HG03439 (cell line): ENCODE data around the gene BTF3L4.
A peak's percentile ranks its signal among the peaks of the same experiment; 100 is the strongest.
"Not testable (repeated sequence)": the region's sequence is repeated elsewhere in the genome, so short reads cannot be mapped to it uniquely, and the experiment has no call there.

Experiments
- ATAC-seq: cut with Tn5 transposase; IDR thresholded peaks from one replicate; pipeline ENCODE4 v1.9.1; 2021; ENCODE audit warnings: mild to moderate bottlenecking, moderate library complexity; ENCODE audit not compliant: unreplicated experiment

The BTF3L4 gene

GRCh38 chr1:52055066-52055865 lies 829 bp upstream of the BTF3L4 start, which contains the start of gene TXNDC12:
Gene TXNDC12 (minus strand): TSS chr1:52055191. CDS start chr1:52055096, 95 bp downstream.
- ATAC-seq: peak; percentile 39

GRCh38 chr1:52055866-52056162 lies 281 bp upstream of the BTF3L4 start:
- ATAC-seq: no peak

- no peak for ATAC-seq
Measured at GRCh38 chr1:52056937-52057231, 789 bp downstream of the BTF3L4 start.

GRCh38 chr1:52057255-52057654 lies 1.2 kb downstream of the BTF3L4 start:
- no peak for ATAC-seq

GRCh38 chr1:52057876-52058415 lies 1.9 kb downstream of the BTF3L4 start:
- no peak for ATAC-seq

- no peak for ATAC-seq
Measured at GRCh38 chr1:52059321-52059720, 3.2 kb downstream of the BTF3L4 start.

- no peak for ATAC-seq
Measured at GRCh38 chr1:52059888-52060287, 3.8 kb downstream of the BTF3L4 start.

GRCh38 chr1:52060822-52061221 lies 4.7 kb downstream of the BTF3L4 start:
- no peak for ATAC-seq

- ATAC-seq: no peak
Measured at GRCh38 chr1:52063192-52063591, 7.1 kb downstream of the BTF3L4 start.

GRCh38 chr1:52070704-52071103 lies 14.6 kb downstream of the BTF3L4 start:
- ATAC-seq: no peak

- ATAC-seq: no peak
Measured at GRCh38 chr1:52072291-52072690, 16.2 kb downstream of the BTF3L4 start.

GRCh38 chr1:52077277-52077676 lies 21.2 kb downstream of the BTF3L4 start:
- ATAC-seq: not testable (repeated sequence)

GRCh38 chr1:52080014-52080415 lies 23.9 kb downstream of the BTF3L4 start:
- no peak for ATAC-seq

- not testable (repeated sequence) for ATAC-seq
Measured at GRCh38 chr1:52087892-52088291, 31.8 kb downstream of the BTF3L4 start.

GRCh38 chr1:52094300-52094699 lies 38.2 kb downstream of the BTF3L4 start:
- not testable (repeated sequence) for ATAC-seq

- ATAC-seq: no peak
Measured at GRCh38 chr1:52096216-52096615, 40.1 kb downstream of the BTF3L4 start.

GRCh38 chr1:52098139-52098871 lies 42.2 kb downstream of the BTF3L4 start:
- no peak for ATAC-seq

GRCh38 chr1:52102336-52103013 lies 46.4 kb downstream of the BTF3L4 start:
- ATAC-seq: no peak

GRCh38 chr1:52111492-52111891 lies 55.4 kb downstream of the BTF3L4 start:
- no peak for ATAC-seq

GRCh38 chr1:52112489-52112888 lies 56.4 kb downstream of the BTF3L4 start:
- no peak for ATAC-seq

GRCh38 chr1:52119301-52120079 lies 63.4 kb downstream of the BTF3L4 start:
- no peak for ATAC-seq
